ENCODE measurements around the gene CHRNE.
"Not testable (repeated sequence)": the region's sequence is repeated elsewhere in the genome, so short reads cannot be mapped to it uniquely, and the experiment has no call there.

CHRNE gene

DNA sequence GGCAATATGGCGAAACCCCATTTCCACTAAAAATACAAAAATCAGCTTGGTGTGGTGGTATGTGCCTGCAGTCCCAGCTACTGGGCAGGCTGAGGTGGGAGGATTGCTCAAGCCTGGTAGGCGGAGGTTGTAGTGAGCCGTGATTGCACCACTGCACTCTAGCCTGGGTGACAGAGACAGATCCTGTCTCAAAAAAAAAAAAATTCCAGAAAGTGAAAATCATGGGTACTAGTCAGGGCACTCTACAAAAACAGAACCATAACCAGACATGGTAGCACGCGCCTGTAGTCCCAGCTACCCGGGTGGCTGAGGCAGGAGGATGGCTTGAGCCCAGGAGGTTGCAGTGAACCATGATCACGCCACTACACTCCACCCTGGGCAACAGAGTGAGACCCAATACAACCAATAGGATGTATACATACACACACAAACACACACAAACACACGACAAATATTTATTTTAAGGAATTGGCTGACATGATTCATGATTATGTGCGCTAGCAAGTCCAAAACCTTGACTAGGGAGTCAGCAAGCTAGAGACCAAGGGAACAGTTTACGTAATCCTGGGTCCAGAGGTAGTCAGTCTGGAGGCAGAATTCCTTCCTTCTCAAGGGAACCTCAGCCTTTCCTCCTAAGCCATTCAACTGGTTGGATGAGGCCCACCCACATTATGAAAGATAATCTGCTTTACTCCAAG lies 17.6 kb upstream of the CHRNE start:
- in situ Hi-C loops (cut with HindIII; ENCODE audit: low sequenced_read_pairs) = no loop called here
- no peak overlapping the region for H3K4me3 ChIP-seq (ENCODE audit: low read depth, low read length)
- DNase-seq (ENCODE audit: low read depth, low spot score) = no peak
- TF ChIP-seq, protein P1, sequence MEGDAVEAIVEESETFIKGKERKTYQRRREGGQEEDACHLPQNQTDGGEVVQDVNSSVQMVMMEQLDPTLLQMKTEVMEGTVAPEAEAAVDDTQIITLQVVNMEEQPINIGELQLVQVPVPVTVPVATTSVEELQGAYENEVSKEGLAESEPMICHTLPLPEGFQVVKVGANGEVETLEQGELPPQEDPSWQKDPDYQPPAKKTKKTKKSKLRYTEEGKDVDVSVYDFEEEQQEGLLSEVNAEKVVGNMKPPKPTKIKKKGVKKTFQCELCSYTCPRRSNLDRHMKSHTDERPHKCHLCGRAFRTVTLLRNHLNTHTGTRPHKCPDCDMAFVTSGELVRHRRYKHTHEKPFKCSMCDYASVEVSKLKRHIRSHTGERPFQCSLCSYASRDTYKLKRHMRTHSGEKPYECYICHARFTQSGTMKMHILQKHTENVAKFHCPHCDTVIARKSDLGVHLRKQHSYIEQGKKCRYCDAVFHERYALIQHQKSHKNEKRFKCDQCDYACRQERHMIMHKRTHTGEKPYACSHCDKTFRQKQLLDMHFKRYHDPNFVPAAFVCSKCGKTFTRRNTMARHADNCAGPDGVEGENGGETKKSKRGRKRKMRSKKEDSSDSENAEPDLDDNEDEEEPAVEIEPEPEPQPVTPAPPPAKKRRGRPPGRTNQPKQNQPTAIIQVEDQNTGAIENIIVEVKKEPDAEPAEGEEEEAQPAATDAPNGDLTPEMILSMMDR (IDR thresholded peaks at IDR 0.05; ENCODE audit: low read depth, low read length) = no peak

DNA sequence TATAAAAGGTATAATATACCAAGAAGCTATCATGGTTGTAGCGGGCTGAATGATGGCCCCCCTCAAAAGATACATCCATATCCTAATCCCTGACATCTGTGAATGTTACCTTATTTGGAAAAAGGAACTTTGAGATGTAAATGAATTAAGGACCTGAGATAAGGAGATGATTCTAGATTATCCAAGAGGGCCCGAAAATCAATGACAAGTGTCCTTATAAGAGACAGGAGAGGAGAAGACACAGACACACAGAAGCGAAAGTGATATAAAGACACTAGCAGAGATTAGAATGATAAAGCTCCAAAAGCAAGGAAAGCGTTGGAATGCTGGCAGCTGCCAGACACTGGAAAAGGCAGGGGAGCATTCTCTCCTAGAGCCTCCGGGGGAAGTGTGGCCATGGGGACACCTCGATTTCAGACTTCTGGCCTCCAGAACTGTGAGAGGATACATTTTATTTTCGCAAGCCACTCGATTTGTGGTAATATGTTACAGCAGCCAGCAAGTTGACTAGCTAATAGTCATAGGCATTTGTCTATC lies 16.7 kb upstream of the CHRNE start:
- DNase-seq (ENCODE audit: low read depth, low spot score) = no peak
- in situ Hi-C loops (cut with HindIII; ENCODE audit: low sequenced_read_pairs) = no loop called here
- no peak overlapping the region for H3K4me3 ChIP-seq (ENCODE audit: low read depth, low read length)
- TF ChIP-seq, protein P1 (IDR thresholded peaks at IDR 0.05; ENCODE audit: low read depth, low read length) = no peak

DNA sequence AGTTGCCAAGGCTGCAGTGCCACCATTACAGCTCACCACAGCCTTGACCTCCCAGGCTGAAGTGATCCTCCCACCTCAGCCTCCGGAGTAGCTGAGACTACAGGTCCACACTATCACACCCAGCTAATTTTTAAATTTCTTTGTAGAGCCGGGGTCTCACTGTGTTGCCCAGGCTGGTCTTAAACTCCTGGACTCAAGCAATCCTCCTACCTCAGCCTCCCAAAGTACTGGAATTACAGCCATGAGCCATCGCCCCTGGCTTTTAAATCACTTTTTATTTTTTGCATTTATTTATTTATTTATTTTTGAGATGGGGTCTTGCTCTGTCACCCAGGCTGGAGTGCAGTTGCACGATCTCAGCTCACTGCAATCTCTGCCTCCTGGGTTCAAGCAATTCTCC lies 11.7 kb upstream of the CHRNE start:
- in situ Hi-C loops (cut with HindIII; ENCODE audit: low sequenced_read_pairs); H3K4me3 ChIP-seq (ENCODE audit: low read depth, low read length); DNase-seq (ENCODE audit: low read depth, low spot score): not testable (repeated sequence)

DNA sequence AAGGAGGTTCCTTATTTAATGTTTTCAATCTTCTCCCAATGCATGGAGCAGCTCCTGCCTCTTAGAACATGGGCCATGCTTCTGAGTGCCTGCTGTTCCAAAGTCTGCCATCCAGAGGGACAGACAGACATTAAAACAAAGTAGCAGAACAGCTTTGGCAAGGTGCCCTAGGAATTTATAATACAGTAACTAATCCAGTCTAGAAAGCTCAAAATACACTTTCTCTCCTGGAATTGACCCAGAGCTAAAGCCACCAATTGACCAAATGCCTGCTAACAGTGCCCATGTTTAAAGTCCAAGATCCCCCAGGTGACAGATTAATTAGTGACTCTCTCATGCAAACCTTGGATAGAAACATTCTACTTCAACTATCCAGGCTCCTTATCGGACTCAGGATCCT lies 11.1 kb upstream of the CHRNE start:
- H3K4me3 ChIP-seq (ENCODE audit: low read depth, low read length) = no peak overlapping the region
- no peak for DNase-seq (ENCODE audit: low read depth, low spot score)
- TF ChIP-seq, protein P1 (IDR thresholded peaks at IDR 0.05; ENCODE audit: low read depth, low read length) = no peak
- in situ Hi-C loops (cut with HindIII; ENCODE audit: low sequenced_read_pairs) = no loop called here

DNA sequence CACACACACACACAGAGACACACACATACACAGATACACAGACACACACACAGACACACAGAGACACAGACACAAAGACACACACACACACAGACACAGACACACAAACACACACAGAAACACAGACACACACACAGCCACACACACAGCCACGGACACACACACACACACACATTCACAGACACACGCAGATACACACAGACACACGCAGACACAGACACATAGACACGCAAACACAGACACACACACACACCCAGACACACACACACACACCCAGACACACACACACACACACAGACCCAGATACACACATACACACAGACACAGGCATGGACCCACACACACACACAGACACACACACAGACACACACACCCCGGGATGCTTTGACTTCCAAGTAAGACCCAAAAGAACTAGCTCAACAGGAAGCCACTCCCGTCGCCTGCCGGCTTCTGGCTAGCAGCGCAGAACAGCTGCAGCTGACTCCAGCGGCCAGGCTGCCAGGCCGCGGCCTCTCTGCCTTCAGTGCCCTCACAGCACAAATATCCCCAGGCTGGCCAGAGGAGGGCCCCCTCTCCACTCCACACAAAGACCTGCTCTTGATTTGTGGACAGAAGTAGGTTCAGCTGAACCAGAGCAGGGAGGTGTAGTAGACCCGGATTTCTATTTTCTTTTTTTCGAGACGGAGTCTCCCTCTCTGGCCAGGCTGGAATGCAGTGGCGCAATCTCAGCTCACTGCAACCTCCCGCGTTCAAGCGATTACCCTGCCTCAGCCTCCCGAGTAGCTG lies 6.0 kb upstream of the CHRNE start:
- H3K4me3 ChIP-seq (ENCODE audit: low read depth, low read length) = no peak overlapping the region
- DNase-seq (ENCODE audit: low read depth, low spot score) = peak; percentile 94

DNA sequence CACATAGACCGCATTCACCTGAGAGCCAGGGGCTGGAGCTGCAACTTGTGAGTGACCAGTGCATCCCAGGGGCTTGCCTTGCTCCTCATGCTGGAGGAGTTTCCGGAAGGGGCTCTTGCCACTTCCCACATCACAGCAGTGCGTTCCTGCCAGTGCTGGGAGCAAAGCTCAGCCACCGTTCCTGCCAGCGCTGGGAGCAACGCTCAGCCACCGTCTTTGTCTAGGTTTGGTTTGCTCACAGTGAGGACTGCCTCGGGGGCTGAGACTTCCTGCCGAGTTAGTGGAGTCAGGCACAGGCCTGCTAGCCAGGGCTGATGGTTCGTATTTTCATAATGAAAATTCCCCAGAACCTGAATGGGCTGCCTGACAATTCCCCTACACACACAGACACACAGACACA lies 5.4 kb upstream of the CHRNE start:
- in situ Hi-C loops (cut with HindIII; ENCODE audit: low sequenced_read_pairs) = no loop called here
- H3K4me3 ChIP-seq (ENCODE audit: low read depth, low read length) = no peak overlapping the region
- TF ChIP-seq, protein P1 (IDR thresholded peaks at IDR 0.05; ENCODE audit: low read depth, low read length) = no peak
- peak; percentile 16 for DNase-seq (ENCODE audit: low read depth, low spot score)

More for the DNA sequence above, 6.0 kb upstream of the CHRNE start:
- in situ Hi-C loops (cut with HindIII; ENCODE audit: low sequenced_read_pairs) = no loop called here
- TF ChIP-seq, protein P1 (IDR thresholded peaks at IDR 0.05; ENCODE audit: low read depth, low read length) = peak; percentile 86

DNA sequence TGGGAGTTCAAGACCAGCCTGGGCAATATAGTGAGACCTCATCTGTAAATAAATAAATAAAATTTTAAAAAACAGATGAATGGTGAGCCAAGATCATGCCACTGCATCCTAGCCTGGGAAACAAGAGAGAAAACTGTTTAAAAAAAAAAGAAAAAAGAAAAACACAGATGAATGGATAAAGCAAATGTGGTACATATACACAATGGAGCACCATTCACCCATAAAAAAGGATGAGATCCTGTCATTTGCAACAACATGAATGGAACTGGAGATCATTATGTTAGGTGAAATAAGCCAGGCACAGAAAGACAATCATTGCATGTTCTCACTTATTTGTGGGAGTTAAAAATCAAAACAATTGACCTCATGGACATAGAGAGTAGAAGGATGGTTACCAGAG lies 3.7 kb upstream of the CHRNE start:
- DNase-seq (ENCODE audit: low read depth, low spot score); in situ Hi-C loops (cut with HindIII; ENCODE audit: low sequenced_read_pairs); H3K4me3 ChIP-seq (ENCODE audit: low read depth, low read length): not testable (repeated sequence)

Measured in astrocyte of the spinal cord (primary cell).